ENCODE results near the gene MIB2.
A peak's percentile ranks its signal among the peaks of the same experiment; 100 is the strongest.
"Not testable (repeated sequence)": the region's sequence is repeated elsewhere in the genome, so short reads cannot be mapped to it uniquely, and the experiment has no call there.

The MIB2 gene

DNA sequence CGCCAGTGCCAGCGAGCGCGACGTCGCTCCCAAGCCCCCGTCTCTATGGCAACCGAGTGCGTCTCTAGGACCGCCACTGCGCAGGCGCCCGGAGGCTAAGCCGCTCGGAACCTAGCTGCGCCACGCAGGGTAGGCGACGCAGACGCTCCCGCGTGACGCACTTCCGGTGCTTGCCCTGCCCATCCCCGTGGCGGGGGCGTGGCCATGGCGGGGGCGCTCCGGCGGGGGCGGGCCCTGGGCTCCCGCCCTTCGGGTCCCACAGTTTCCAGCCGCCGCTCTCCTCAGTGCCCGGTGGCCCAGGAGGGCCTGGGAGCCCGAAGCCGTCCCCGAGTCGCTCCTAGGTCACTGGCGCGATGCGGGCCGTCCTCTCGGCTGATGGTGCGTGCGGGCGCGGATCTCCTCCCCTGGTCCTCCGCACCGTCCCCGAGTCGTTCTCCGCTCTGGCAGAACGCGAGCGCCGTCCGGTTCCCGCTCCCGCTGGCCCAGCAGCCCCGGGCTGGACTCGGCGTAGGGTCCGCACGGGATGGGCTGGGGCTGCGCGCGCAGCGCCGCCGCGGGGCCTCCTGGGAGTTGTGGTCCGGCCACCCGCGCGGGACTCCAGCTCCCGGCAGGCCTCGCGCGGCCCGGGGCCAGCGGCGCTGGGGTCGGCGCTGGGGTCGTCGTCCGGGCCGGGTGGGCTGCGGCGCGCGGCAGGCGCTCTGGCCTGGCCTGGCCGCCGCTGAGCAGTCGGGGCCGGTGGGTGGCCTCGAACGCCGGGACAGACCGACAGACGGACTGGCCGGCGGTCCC, at the start of gene MIB2:
MIB2 (plus strand) TSS at position 245 of the 789 bp plus-strand sequence. CDS start 7,953 bp downstream, outside the sequence.
- peak; percentile 82 for DNase-seq

DNA sequence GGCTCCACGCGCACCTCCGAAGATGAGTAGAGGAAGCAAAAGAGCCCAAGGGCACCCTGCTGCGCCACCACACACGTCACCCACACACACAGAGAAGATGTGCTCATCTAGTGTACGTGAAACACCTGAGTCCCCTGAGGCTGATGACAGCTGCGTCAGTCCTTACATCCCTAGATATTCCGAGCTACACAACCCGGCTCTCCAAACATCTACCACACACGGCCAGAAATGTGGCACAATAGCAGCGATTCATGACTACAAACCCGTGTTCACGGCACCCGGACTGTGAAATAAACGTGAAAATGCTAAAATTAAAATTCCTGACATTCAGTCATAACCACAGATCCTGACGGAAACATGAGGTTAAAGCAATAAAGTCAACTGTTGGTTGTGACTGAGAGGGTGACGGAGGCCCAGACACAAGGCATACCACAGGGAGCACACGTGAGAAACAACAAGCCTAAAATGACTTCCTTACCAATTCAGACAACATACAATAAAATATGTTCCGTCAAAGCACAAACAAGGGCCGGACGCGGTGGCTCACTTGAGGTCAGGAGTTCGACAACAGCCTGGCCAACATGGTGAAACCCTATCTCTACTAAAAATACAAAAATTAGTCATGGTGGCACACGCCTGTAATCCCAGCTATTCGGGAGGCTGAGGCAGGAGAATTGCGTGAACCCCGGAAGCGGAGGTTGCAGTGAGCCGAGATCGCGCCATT, 48.0 kb upstream of the MIB2 start:
- no peak for DNase-seq

DNA sequence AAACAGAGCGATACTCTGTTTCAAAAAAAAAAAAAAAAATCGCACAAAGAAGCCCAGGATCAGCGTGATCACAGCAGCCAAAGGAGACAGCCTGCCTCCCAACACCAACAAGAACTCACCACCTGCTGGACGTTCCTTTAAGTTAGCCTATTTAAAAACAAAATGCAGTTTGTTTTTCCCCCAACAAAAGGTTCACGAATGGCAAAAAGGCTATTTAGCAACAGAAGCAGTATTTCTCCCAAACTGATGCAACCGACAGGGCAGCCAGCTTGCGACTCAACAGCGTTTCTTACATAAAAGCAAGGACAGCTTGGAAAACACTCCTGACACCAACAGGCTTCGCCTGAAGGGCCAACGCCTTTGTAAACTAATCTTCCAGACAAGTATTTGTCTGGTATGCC, 47.4 kb upstream of the MIB2 start:
- no peak for DNase-seq

DNA sequence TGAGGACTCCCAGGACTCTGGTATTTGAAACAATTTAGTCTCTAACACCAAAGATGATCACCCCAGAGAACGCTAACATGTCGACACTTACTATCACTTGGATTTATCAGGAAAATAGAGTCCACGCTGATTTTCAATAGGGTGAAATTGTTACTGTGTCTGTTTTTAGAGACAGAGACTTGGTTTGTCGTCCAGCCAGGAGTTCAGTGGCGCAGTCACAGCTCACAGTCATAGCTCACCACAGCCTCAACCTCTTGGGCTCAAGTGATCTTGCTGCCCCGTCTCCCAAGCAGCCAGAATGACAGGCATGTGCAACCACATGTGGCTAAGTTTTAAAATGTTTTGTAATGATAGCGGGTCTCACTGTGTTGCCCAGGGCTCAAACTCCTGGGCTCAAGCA, 46.0 kb upstream of the MIB2 start:
- DNase-seq, result no peak

DNA sequence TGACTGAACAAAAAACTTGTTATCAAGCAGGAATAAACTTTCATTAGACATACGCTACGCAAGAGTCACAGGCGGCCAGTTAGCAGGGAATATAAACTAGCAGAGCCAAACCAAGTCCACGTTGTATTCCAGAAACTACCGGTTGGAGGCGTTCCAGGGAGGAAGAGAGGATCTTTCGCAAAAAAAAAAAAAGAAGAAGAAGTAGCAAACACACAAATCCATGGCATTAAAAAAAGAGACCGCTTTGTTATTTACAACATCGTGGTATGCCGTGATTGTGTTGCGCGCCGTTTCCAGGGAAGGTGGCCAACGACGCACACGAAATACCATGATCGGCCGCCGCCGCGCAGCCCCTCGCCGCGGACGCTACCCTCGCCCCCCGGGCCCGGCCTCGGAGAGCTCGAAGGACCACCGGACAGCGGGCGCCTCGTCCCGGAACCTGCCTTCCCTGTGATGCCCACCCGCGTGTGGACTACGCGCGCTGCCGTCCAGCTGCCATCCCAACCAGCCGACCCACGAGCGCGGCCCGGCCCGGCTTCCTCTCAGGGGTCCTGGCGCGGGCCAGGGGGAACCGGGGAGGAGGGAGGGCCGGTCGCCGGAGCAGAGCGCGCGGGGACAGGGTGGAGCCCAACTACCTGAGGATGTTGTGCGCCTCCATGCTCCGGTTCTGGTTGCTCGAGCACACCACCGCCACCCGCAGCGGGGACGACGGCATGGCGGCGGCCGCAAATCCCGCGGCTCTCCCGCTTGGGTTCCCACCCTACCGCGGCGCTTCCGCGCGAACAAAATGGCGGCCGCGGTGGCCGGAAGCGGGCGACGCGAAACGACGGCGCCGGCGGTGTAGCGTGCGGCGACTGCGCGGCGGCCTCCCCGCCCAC, 41.2 kb upstream of the MIB2 start:
- DNase-seq, result no peak

DNA sequence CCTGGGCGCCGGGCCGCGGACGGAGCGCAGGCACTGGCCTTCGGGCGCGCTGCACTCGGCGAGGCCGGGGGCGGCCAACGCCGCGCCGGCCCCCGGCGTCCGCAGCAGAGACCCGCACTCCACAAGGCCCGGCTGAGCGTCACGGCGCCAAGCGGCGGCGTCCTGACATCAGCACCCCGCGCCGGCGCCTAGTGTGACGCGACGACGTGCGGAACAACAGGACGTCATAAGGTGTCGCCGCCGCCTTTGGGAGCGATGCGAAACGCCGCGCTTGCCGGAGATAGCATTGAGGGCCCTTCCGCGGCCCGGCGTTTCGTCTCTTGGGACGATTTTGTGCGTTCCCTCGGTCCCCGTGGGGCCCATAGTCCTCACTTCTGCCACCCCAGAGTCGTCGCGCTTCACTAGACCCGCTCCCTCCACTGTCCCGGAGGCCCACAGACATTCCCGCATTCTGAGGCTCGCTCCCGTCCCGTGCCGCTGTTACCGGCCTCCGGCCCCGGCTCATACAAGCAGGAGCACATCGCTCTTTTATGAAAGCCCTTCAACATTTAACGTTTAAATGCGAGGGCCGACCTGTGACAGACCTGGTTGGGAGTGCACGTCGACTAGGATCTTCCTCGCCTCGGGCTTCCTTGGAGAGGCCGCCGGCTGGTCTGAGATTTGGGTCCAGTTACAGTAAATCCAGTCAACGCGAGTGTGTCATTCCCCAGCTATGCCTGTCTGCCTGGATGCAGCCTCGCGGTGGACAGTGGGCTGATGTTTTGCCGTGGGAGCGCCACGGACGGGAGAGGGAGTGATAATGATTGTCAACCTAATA, 40.4 kb upstream of the MIB2 start, which contains the start of gene SSU72:
SSU72 (minus strand) TSS at position 143 of the 817 bp plus-strand sequence. CDS start 306 bp downstream, outside the sequence.
- peak; percentile 13 for DNase-seq

DNA sequence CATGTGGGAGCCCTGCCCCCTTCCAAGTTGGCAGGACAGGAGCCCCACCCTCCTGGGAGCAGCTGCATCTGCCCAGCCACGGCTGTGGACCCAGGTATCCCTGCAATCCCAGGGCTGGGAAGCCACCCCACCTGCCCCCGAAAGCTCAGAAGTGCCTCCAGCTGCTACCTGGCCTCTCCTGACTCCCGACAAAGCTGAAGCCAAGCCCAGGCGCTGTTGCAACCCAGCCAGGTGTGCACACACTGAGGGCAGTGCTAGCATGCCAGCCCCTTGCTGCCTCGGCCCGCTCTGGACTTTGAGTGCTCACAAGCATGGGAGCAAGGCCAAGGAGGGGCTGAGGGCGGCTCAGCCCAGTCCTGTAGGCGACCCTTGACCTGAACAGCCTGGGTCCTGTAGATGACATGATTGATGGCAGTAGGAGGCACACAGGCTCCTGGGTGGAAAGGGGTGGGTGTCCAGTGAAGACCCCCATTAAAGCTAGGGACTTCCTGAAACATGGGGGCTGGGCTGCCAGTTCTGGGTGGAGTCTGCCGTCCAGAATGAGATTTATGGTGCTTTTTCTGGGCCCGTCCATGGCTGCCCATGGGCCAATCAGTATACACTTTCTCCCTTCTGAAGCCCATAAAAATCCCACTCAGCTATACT, 37.8 kb upstream of the MIB2 start:
- DNase-seq, result no peak

DNA sequence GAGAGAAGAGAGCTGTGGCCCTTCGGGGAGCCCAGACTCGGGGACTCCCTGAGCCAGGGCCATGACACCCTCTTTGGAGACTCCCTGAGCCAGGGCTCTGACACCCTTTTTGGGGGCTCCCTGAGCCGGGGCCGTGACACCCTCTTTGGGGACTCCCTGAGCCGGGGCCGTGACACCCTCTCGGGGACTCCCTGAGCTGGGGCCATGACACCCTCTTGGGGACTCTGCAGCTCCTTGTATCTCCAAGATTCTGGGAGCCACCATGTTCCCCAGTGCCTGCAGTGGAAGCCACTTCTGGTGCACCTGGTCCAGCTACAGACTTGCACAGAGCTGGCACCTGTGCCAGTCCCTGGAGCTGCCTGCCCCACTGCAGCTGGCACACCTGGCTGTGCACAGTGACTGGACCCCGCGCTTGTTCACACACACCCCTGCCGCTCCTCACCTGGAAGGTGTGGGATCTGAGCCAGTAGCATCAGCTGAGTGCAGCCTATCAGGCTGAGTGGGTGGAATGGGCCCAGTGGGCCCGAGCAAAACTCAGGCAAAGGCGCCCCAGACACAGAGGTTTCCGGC, 36.8 kb upstream of the MIB2 start:
- no peak for DNase-seq

DNA sequence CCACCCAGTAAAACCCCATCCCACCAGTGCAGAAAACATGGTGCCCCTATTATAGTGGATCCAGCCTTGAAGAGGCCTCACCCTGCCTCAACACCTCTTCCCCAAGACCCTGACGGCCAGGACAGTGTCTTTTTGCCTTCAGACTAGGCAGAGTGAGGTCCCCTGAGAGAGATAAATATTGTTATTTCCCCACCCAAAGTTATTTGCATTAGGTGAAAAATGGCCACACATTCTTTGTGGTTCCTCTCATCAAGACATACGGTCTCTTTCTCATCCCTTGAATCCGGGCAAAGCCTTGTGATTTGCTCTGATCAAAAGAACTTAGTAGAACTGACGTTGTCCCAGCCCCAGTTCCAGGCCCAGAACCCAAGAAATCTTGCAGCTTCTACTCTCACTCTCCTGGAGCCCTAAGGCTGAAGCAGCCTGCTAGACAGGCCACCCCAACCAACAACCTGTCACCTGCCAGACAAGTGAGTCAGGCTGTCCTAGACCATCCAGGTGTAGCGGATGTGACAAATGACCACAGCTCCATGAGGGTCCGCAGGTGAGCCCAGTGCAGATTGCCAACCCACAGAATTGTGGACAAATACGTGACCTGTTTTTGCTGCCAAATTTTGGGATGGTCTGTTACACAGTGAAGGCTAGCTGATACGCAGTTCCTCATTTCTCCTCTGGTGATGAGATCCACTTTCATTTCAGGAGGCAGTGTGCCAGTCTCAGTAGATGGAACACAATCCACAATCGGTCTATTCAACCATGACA, 32.5 kb upstream of the MIB2 start:
- no peak for DNase-seq

DNA sequence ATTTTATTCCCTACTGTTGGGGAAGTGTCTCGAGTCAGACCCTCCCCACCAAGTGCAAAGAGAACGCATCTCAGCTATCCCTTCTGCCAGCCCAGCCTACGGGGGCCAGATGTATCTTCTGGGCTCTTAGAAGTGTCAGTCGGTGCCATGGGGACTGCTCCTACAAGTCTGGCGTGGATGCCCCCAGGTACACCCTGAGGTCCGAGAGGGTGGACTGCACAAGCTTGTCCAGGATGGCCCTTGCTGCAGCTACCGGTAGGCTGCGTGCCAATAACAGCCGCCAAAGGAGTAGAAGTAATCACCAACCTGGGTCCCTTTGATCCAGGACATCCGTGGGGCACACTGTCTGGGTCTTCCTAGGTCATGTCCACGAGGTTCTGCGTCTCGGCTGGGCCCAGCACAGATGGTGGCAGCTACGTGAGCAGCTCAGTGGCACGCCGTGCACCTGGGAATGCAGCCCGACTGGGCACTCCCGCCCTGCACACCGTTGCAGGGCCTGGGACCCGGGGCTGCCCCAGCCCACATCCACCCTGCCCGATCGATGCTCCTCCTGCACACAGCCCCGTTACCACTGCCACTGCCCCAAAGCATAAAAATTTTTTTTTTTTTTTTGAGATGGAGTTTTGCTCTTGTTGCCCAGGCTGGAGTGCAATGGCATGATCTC, 31.8 kb upstream of the MIB2 start:
- no peak for DNase-seq

DNA sequence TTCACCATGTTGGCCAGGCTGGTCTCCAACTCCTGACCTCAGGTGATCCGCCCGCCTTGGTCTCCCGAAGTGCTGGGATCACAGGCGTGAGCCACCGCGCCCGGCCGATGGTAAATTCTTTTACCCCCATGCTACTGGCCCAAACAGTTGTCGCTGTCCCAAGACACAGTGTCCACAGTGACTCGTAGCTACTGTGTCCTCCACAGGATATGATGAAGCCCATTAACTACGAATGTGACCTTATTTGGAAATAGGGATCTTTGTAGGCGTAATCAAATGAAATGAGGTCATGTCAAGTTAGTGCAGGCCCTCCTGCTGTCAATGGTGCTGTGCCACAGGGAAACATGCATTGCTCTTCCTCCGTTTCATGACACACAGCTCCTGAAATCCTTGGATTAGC, 23.8 kb upstream of the MIB2 start:
- DNase-seq, result no peak

DNA sequence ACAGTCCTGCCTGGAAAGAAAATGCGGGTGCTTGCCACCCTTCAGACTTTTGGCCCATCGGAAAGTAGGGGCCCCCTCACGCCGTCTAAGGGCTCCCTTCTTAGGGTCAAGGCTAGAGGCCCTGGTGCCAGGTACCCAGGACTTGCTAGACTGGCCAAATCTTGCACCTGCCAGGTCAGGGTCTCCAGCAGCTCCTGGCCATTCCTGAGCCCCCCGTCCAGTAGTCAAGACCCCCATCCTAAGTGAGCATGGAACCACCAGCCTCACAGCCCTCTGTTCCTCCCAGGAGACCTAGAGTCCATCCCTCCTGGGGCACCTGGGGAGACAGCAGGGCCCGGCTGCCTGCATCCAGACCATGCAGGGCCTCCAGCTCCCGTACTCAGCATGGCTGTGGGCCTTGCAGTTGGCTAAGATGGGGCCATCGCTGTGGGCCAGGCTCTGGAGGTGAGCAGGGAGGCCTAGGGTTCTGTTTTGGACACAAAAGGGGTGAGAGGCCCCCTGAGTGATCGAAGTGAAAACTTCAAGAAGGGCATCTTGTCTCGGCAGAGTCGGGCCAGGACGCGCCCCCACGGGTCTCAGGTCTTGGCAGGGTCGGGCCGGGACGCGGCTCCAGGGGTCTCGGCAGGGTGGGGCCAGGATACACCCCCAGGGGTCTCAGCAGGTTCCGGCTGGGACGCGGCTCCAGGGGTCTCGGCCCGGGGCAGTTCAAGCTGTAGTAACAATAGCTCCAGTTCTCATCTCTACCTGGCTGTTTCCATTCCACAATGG, 21.3 kb upstream of the MIB2 start:
- DNase-seq, result no peak

DNA sequence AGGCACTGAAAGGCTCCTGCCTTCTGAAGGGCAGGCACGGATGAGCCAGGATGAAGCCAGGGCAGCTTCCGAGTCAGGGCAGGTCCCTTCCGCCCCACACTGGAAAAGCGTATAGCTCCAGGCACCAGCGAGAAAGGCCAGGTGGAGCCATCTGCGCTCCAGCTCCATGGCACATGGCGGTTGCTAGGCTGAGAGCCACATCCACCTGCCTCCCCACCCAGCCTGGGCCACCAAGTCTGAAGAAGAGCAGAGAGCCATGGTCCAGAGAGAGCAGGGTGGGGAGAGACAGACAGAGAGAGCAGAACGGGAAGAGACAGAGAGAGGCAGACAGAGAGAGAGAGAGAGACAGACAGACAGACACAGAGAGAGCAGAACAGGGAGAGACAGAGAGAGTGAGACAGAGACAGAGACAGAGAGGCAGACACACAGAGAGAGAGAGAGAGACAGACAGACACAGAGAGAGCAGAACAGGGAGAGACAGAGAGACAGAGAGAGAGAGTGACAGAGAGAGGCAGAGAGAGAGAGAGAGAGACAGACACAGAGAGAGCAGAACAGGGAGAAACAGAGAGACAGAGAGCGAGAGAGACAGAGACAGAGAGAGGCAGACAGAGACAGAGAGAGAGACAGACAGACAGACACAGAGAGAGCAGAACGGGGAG, 20.6 kb upstream of the MIB2 start:
- no peak for DNase-seq

DNA sequence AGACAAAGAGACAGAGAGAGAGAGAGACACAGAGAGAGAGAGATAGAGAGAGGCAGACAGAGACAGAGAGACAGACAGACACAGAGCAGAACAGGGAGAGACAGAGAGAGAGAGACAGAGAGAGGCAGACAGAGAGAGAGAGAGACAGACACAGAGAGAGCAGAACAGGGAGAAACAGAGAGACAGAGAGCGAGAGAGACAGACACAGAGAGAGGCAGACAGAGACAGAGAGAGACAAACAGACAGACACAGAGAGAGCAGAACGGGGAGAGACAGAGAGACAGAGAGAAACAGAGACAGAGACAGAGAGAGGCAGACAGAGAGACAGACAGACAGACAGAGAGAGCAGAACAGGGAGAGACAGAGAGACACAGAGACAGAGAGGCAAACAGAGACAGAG, 20.0 kb upstream of the MIB2 start:
- DNase-seq, result not testable (repeated sequence)

DNA sequence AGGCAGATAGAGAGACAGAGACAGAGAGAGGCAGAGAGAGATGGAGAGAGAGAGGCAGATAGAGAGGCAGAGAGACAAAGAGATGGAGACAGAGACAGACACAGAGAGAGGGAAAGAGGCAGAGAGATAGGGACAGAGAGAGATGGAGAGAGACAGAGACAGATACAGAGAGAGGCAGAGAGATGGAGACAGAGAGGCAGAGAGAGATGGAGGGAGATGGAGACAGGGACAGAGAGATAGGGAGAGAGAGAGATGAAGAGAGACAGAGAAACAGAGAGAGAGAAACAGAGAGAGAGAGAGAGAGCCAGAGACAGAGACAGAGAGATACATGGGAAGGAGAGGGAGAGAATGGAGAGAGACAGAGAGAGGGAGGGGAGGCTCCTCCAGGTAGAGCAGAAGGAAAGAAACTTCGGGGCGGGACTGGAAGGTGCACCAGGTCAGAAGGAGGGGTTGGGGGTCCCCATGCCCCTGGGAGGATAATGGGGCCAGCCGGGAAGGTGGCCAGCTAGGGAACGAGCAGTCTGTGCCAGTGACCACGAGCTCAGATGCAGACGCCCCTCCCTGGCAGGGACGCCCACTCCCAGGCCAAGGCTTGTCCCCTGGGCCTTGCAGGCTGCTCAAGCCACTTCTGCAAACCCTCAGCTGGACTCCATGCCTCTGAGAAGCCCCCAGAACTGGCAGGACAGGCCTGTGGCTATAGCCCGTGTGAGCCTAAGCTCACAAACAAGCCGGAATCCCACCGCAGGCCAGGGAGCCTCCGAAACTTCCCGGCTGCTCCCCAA, 18.6 kb upstream of the MIB2 start:
- DNase-seq, result no peak

DNA sequence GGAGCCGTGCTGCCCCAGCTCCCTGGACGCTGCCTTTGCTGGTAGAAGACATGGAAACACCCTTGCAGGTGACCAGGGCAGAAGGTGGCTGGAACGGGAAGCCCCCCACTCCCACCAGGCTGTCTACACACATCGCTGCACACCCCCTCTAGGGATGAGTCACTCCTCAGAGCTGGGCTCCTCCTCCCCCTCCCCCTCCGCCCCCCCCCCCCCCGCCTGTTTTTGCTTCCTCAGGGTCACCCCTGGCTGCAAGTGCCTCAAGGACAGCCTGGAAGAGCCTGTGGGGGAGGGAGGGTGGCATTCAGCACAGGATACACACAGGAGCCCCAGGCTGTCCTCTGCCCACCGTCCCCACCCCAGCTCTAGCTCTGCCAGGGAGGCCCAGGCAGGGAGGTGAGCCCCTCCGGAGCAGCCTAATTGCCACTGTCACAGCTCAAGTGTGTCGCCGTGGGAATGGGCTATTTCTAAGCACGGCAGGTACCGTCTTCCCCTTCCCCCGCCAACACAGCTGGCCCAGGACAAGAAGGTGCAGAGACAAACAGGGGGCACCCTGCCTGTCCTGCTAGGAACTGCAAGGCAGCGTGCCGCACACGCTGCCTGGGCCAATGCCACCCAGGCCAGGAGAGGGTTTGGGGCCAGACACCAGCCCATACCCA, 17.9 kb upstream of the MIB2 start:
- DNase-seq, result no peak

DNA sequence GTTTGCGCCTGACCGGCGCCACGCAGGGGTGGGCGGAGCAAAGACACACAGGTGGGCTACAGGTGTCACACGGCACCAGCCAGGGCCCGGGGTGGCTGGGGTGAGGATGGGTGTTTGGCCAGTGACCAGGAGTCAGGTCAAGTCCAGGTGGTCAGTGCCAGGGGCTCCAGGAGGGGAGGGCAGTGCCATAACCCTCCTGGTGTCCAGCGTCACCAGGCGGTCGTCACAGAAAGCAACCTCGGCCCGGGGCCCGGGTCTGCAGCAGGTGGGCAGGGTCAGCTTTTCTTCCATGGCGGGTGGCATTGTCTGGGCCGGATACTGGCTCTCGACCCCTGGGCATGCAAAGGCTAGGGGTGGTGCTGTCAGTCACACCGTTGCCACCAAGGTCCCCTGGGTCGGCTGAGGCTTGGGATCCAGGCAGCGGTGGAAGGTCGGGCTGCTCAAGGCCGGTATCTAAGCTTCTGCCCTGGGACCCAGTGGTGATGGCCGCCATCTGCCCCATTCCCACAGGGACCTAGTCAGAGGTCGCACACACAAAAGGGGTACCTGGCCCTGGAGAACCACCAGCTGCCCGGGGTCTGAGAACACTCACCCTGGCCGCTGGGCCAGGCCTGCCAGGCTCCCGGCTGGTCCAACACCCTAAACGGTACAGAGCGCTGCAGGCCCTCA, 17.1 kb upstream of the MIB2 start:
- no peak for DNase-seq

Data from NCI-H748 treated with DMSO at 0.1 percent for 48 hours (cell line).